Mononuclear cell (primary cell): ENCODE measurements around the gene C1orf146. TPM values are rescaled to one million over a fixed set of nuclear protein-coding genes. Genes with fewer than 3 reads are reported as not detected.

Experiments
- total RNA-seq: library from RNA; depleted of rRNA; stranded (reverse); fragments of >200 nt; gene quantifications from one replicate; pipeline ENCODE4 v1.2.3, GENCODE V29; 2012

The C1orf146 gene
- total RNA-seq, 1 donor, result not detected

Other genes starting within 250 kb of the C1orf146 start
- gene EPHX4, start 187.9 kb upstream of the C1orf146 start, total RNA-seq, result not detected
- 0.52 TPM for gene SETSIP, start 142.5 kb upstream of the C1orf146 start, total RNA-seq
- 2.0 TPM for gene BTBD8, start 137.6 kb upstream of the C1orf146 start, total RNA-seq
- gene GLMN, start 81.1 kb downstream of the C1orf146 start, total RNA-seq, result 11.8 TPM
- 19.2 TPM for gene RPAP2, start 81.1 kb downstream of the C1orf146 start, total RNA-seq